IMR-90 (cell line): ENCODE results near the gene UQCRC1. TPM values are rescaled to one million over a fixed set of nuclear protein-coding genes. Genes with fewer than 3 reads are reported as not detected.

Experiments
- ATAC-seq: fragments of 200-7000 bp; cut with Tn5 transposase; 2 replicates; pipeline ENCODE4 v1.9.1; 2020; ENCODE audit warnings: low read depth, mild to moderate bottlenecking, moderate library complexity
- BruUV-seq: library from RNA; stranded (reverse); fragments of 400-500 nt; replicated peaks from 2 replicates; lab custom pipeline; 2021; lab: Mats Ljungman, UMichigan
- CTCF ChIA-PET: fragments of 300-600 bp; formaldehyde crosslinking; extraction: SDS; loops from one replicate; lab custom pipeline; 2021; ENCODE audit warnings: antibody characterized with exemption; lab: Yijun Ruan, JAX
- POLR2A ChIA-PET: fragments of 300-600 bp; sonication (Branson Sonifier 250); formaldehyde crosslinking; loops from one replicate; lab custom pipeline; 2022; ENCODE audit warnings: antibody characterized with exemption; ENCODE audit not compliant: unreplicated experiment; lab: Charles Lee
- DNase-seq: peaks from one replicate; pipeline ENCODE4 v3.0.0; 2013
- H2AFZ ChIP-seq: replicated peaks from 2 replicates; pipeline ENCODE3; 2013; ENCODE audit warnings: low read length, mild to moderate bottlenecking; ENCODE audit not compliant: poor library complexity
- H2AK5ac ChIP-seq: 2 replicates; pipeline ENCODE4 v1.6.1; 2013; ENCODE audit warnings: low read depth, low read length, inconsistent platforms
- H2AK9ac ChIP-seq: replicated peaks from 2 replicates; pipeline ENCODE3; 2013; ENCODE audit warnings: mild to moderate bottlenecking, low read depth, low read length, moderate library complexity; ENCODE audit not compliant: poor library complexity
- H2BK120ac ChIP-seq: 2 replicates; pipeline ENCODE4 v1.6.1; 2013; ENCODE audit warnings: low read depth, low read length, inconsistent platforms
- H2BK15ac ChIP-seq: 3 replicates; pipeline ENCODE4 v1.6.1; 2013; ENCODE audit warnings: low read depth, low read length, inconsistent platforms
- H2BK20ac ChIP-seq: 2 replicates; pipeline ENCODE4 v1.6.1; 2013; ENCODE audit warnings: low read depth, mild to moderate bottlenecking, inconsistent platforms, low read length, moderate library complexity
- H2BK5ac ChIP-seq: 2 replicates; pipeline ENCODE4 v1.6.1; 2013; ENCODE audit warnings: mild to moderate bottlenecking, low read depth, low read length, inconsistent platforms; ENCODE audit not compliant: poor library complexity, severe bottlenecking
- H3K14ac ChIP-seq: replicated peaks from 2 replicates; pipeline ENCODE4 v1.6.1; 2013; ENCODE audit warnings: low read depth, low read length, inconsistent platforms
- H3K18ac ChIP-seq: 2 replicates; pipeline ENCODE4 v1.6.1; 2013; ENCODE audit warnings: low read depth, low read length, control low read depth
- H3K23ac ChIP-seq: 2 replicates; pipeline ENCODE4 v1.6.1; 2013; ENCODE audit warnings: low read depth, low read length, inconsistent platforms
- H3K27ac ChIP-seq: 2 replicates; pipeline ENCODE4 v1.5.1; 2013; ENCODE audit warnings: mild to moderate bottlenecking, control low read depth, low read length; ENCODE audit not compliant: insufficient read depth
- H3K27me3 ChIP-seq: 2 replicates; pipeline ENCODE4 v1.6.1; 2013; ENCODE audit warnings: low read length; ENCODE audit not compliant: control insufficient read depth, insufficient read depth
- H3K36me3 ChIP-seq: 2 replicates; pipeline ENCODE4 v1.6.1; 2013; ENCODE audit warnings: low read length, mixed read lengths; ENCODE audit not compliant: control insufficient read depth, insufficient read depth
- H3K4ac ChIP-seq: 2 replicates; pipeline ENCODE4 v1.6.1; 2013; ENCODE audit warnings: low read depth, low read length, inconsistent platforms
- H3K4me1 ChIP-seq: 2 replicates; pipeline ENCODE4 v1.6.1; 2013; ENCODE audit warnings: low read length, mixed read lengths; ENCODE audit not compliant: control insufficient read depth, insufficient read depth
- H3K4me2 ChIP-seq: 2 replicates; pipeline ENCODE4 v1.6.1; 2013; ENCODE audit warnings: low read depth, mild to moderate bottlenecking, control low read depth, low read length, moderate library complexity
- H3K4me3 ChIP-seq: 2 replicates; pipeline ENCODE4 v1.5.1; 2013; ENCODE audit warnings: low read depth, mild to moderate bottlenecking, control low read depth, low read length, moderate library complexity; ENCODE audit not compliant: insufficient read depth
- H3K56ac ChIP-seq: 2 replicates; pipeline ENCODE4 v1.6.1; 2013; ENCODE audit warnings: low read length, inconsistent platforms; ENCODE audit not compliant: insufficient read depth; ENCODE audit errors: extremely low read depth
- H3K79me1 ChIP-seq, 2 experiments: 2 replicates each; pipeline ENCODE4 v1.6.1; 2013; ENCODE audit warnings: low read length in 2 of 2, inconsistent platforms in 1 of 2, low read depth in 1 of 2
- H3K9ac ChIP-seq: 2 replicates; pipeline ENCODE4 v1.6.1; 2013; ENCODE audit warnings: low read depth, low read length, control low read depth
- H3K9me1 ChIP-seq: 2 replicates; pipeline ENCODE4 v1.6.1; 2013; ENCODE audit warnings: low read length, inconsistent platforms; ENCODE audit not compliant: insufficient read depth
- H3K9me3 ChIP-seq: 2 replicates; pipeline ENCODE4 v1.6.1; 2013; ENCODE audit warnings: low read length; ENCODE audit not compliant: control insufficient read depth, insufficient read depth
- H4K20me1 ChIP-seq: 2 replicates; pipeline ENCODE4 v1.6.1; 2013; ENCODE audit warnings: low read length, inconsistent platforms; ENCODE audit not compliant: insufficient read depth
- H4K5ac ChIP-seq: 2 replicates; pipeline ENCODE4 v1.6.1; 2013; ENCODE audit warnings: mild to moderate bottlenecking, low read depth, low read length, control low read depth
- H4K8ac ChIP-seq, 2 experiments: 2 replicates each; pipeline ENCODE4 v1.6.1; 2013; ENCODE audit warnings: low read depth in 2 of 2, low read length in 2 of 2, control low read depth in 1 of 2, inconsistent platforms in 1 of 2
- H4K91ac ChIP-seq: 2 replicates; pipeline ENCODE4 v1.6.1; 2013; ENCODE audit warnings: low read depth, low read length, inconsistent platforms; ENCODE audit not compliant: insufficient read depth
- BHLHE40 ChIP-seq: fragments of 150-350 bp; IDR thresholded peaks from 2 replicates; pipeline ENCODE4 v1.6.1; 2016; ENCODE audit warnings: mild to moderate bottlenecking, low read depth, low read length
- CEBPB ChIP-seq: IDR thresholded peaks from 2 replicates; pipeline ENCODE4 v1.6.1; 2012; ENCODE audit warnings: low read depth, low read length, improper control_type of control experiment
- CHD1 ChIP-seq: IDR thresholded peaks from 2 replicates; pipeline ENCODE4 v1.6.1; 2012; ENCODE audit warnings: low read depth, low read length, improper control_type of control experiment
- MAFK ChIP-seq: IDR thresholded peaks from 2 replicates; pipeline ENCODE4 v1.6.1; 2012; ENCODE audit warnings: low read depth, low read length, improper control_type of control experiment
- MXI1 ChIP-seq: IDR thresholded peaks from 2 replicates; pipeline ENCODE4 v1.6.1; 2012; ENCODE audit warnings: low read depth, mild to moderate bottlenecking, low read length, moderate library complexity, borderline replicate concordance
- NFE2L2 ChIP-seq: fragments of 150-350 bp; IDR thresholded peaks from 2 replicates; pipeline ENCODE4 v1.6.1; 2016; ENCODE audit warnings: low read depth, mild to moderate bottlenecking, low read length
- POLR2A ChIP-seq: IDR thresholded peaks from 2 replicates; pipeline ENCODE4 v1.6.1; 2012; ENCODE audit warnings: mild to moderate bottlenecking, low read depth, low read length
- RCOR1 ChIP-seq: IDR thresholded peaks from 2 replicates; pipeline ENCODE4 v1.6.1; 2012; ENCODE audit warnings: mild to moderate bottlenecking, low read length, improper control_type of control experiment; ENCODE audit not compliant: insufficient replicate concordance
- RFX5 ChIP-seq: IDR thresholded peaks from 2 replicates; pipeline ENCODE4 v1.8.0; 2012; ENCODE audit warnings: low read depth, mild to moderate bottlenecking, low read length, moderate library complexity
- USF2 ChIP-seq: fragments of 150-350 bp; IDR thresholded peaks from 2 replicates; pipeline ENCODE4 v1.6.1; 2017; ENCODE audit warnings: mild to moderate bottlenecking, antibody characterized with exemption, low read length, low read depth
- WGBS, 2 experiments: methylation state at CpG; one replicate each; pipeline versions ENCODE4 v1.1.5 to v1.1.7; 2013; ENCODE audit warnings: missing lambda C conversion rate in 2 of 2; ENCODE audit not compliant: insufficient read length in 1 of 2; ENCODE audit errors: extremely low coverage in 2 of 2; 5-methylcytosine and 5-hydroxymethylcytosine counted together
- dilution Hi-C: fragments of 300-500 bp; cut with HindIII; formaldehyde crosslinking; loops from one replicate; pipeline ENCODE4 v1.14.3; 2018; ENCODE audit warnings: low sequenced_read_pairs; ENCODE audit not compliant: unreplicated experiment
- in situ Hi-C: fragments of 300-500 bp; cut with MboI; formaldehyde crosslinking; loops from 3 replicates; pipeline ENCODE4 v1.14.3; 2019; ENCODE audit warnings: low sequenced_read_pairs, inconsistent platforms, mixed read lengths
- intact Hi-C: fragments of 100-400 bp; cut with micrococcal nuclease; formaldehyde crosslinking; loops from 2 replicates; pipeline ENCODE4 v1.10.0; 2022
- polyA plus RNA-seq, 3 experiments: library from polyadenylated mRNA; depleted of rRNA; stranded (reverse); fragments of >200 nt; gene quantifications; 2 replicates each; pipeline ENCODE4 v1.2.3, GENCODE V29; 2012; ENCODE audit warnings: low replicate concordance in 1 of 3
- total RNA-seq: library from RNA; depleted of rRNA; stranded (reverse); fragments of >200 nt; gene quantifications from 2 replicates; pipeline ENCODE4 v1.2.3, GENCODE V29; 2012
- TF ChIP-seq, protein P1 (sequence below): fragments of 150-350 bp; IDR thresholded peaks from 2 replicates; pipeline ENCODE4 v1.6.1; 2016; ENCODE audit warnings: low read depth, mild to moderate bottlenecking, low read length, moderate library complexity, borderline replicate concordance

Gene UQCRC1
- total and polyA plus RNA-seq, 2 of the 4 experiments (the other 2 are of a cell fraction) = 474 to 1,365 TPM

DNA sequence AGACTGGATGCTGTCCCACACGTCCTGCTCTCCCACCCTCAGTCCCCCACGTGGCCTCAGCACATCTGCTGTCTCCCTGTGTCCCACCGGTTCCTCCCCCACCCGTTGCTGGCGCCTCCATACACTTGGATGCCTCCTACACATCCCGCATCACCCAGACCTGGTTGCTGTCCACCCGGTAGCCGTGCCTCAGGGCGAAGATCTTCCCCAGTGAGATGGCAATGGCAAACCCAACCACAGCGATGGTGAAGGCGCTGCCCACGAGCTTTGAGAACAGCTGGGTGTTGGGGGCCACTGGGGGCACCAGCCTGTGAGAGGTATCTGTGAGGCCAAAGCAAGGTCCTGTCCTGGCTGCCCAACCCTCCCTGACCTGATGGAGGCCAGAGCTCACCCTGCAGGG, 21.4 kb upstream of the UQCRC1 start:
- TF ChIP-seq RCOR1 = no peak
- no peak for TF ChIP-seq CEBPB
- no peak for TF ChIP-seq USF2
- TF ChIP-seq BHLHE40 = no peak
- no peak for TF ChIP-seq MAFK
- TF ChIP-seq NFE2L2 = no peak
- no peak for TF ChIP-seq CHD1
- no peak for TF ChIP-seq RFX5
- no peak for TF ChIP-seq POLR2A
- TF ChIP-seq MXI1 = no peak
- TF ChIP-seq, protein P1, sequence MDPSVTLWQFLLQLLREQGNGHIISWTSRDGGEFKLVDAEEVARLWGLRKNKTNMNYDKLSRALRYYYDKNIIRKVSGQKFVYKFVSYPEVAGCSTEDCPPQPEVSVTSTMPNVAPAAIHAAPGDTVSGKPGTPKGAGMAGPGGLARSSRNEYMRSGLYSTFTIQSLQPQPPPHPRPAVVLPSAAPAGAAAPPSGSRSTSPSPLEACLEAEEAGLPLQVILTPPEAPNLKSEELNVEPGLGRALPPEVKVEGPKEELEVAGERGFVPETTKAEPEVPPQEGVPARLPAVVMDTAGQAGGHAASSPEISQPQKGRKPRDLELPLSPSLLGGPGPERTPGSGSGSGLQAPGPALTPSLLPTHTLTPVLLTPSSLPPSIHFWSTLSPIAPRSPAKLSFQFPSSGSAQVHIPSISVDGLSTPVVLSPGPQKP = no peak
- no peak overlapping the region for H2BK5ac ChIP-seq
- peaks cover 29 to 57% of the 10 kb centered on the region in 2 experiments for H3K79me1 ChIP-seq
- H4K8ac ChIP-seq = no peak overlapping the region
- H3K23ac ChIP-seq = no peak overlapping the region
- peaks cover 11% of the 10 kb centered on the region for H3K4me1 ChIP-seq
- H2AFZ ChIP-seq = no peak overlapping the region
- H3K27me3 ChIP-seq = no peaks in the 10 kb centered on the region
- H3K4ac ChIP-seq = no peak overlapping the region
- CTCF ChIA-PET = no interaction called here
- no peaks in the 10 kb centered on the region for H3K9me3 ChIP-seq
- no peak overlapping the region for H3K27ac ChIP-seq
- intact Hi-C loops (loop anchor here (10.0 kb wide), 1 partner anchor 186 kb away; the partner anchor contains the start of genes ATRIP, CCDC51 and TMA7), in situ Hi-C loops (no loop called here), dilution Hi-C loops (no loop called here)
- no peak overlapping the region for H2BK20ac ChIP-seq
- H2BK120ac ChIP-seq = no peak overlapping the region
- no peak overlapping the region for H3K56ac ChIP-seq
- peaks cover 12% of the 10 kb centered on the region for H3K9me1 ChIP-seq
- H4K20me1 ChIP-seq = peaks cover 53% of the 10 kb centered on the region
- no peak overlapping the region for H3K14ac ChIP-seq
- H2BK15ac ChIP-seq = no peak overlapping the region
- H3K9ac ChIP-seq = no peak overlapping the region
- no peak overlapping the region for H3K4me2 ChIP-seq
- POLR2A ChIA-PET = no interaction called here
- H2AK5ac ChIP-seq = no peak overlapping the region
- H3K36me3 ChIP-seq = peaks cover 79% of the 10 kb centered on the region
- no peak overlapping the region for H4K91ac ChIP-seq
- no TSS peak for BruUV-seq
- H3K4me3 ChIP-seq = no peak overlapping the region
- no peak overlapping the region for H3K18ac ChIP-seq
- no peak for ATAC-seq
- H2AK9ac ChIP-seq = peak overlapping the region; percentile 65
- H4K5ac ChIP-seq = no peak overlapping the region
- 91% methylated on average over 4 of the region's 12 CpGs; no CpG with 5 or more reads in 1 of the 2 experiments for WGBS, 2 experiments
- no peak for DNase-seq
